NCI-H2029 (cell line): ENCODE data around the gene COX7C.
"Not testable (repeated sequence)": the region's sequence is repeated elsewhere in the genome, so short reads cannot be mapped to it uniquely, and the experiment has no call there.

ENCODE experiments used
- DNase-seq: peaks from one replicate; lab custom pipeline; 2025; lab: John Stamatoyannopoulos, UW

COX7C gene

DNA sequence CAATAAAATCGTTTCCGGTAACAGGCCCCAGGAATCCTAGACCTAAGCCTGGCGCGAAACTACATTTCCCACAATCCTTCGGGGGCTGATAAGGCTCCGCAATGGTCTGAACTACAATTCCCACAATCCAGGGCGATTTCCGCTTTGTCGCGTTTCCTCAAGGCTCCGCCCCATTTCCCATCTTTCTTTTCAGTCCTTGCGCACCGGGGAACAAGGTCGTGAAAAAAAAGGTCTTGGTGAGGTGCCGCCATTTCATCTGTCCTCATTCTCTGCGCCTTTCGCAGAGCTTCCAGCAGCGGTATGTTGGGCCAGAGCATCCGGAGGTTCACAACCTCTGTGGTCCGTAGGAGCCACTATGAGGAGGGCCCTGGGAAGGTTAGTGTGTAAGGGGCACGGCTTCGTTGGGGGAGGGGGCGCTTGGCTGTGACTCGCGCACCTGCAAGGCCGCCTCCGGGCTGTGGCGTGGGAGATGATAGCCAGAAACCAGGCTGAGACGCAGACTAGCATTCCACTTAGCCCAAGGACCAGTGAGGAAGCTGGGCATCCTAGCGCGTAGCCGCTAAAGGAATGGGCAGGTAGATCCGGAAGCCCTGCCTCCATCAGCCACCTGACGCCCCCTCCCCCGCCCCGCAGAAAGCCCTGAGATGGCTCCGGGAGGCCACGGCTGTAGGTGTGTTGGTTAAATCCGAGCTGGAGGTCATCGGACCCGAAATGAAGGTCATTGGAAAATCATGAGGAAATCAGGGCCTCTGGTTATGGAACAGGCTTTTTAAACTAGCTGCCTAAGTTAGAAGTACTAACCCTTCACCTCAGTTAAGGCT is at the start of gene COX7C:
Gene COX7C, plus strand, starts transcription at position 186 of the 821 bp plus-strand sequence. Its CDS starts 115 bp downstream, at position 301.
- DNase-seq: peak; percentile 98

DNA sequence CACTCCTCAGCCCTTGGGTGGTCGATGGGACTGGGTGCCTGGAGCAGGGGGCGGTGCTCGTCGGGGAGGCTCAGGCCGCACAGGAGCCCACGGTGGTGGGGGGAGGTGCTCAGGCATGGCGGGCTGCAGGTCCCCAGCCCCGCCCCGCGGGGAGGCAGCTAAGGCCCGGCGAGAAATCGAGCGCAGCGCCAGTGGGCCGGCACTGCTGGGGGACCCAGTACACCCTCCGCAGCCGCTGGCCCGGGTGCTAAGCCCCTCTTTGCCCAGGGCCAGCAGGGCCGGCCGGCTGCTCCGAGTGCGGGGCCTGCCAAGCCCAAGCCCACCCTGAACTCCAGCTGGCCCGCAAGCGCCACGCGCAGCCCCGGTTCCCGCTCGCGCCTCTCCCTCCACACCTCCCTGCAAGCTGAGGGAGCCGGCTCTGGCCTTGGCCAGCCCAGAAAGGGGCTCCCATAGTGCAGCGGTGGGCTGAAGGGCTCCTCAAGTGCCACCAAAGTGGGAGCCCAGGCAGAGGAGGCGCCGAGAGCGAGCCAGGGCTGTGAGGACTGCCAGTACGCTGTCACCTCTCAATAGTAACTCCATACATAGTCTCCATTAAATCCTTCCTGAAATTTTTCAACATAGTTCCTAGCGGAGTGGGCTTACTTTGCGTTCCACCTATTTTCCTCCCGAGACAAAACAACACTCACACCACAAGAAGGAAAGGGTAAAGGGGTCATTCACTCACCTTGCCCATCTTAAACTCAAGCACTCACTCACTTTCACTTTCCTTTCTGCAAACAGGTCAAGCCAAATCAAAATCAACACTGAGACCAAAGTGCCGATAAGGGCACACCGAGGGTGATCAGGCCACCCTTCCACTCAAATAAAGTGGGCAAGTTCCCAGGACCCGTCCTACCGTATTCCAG is 48.0 kb upstream of the COX7C start:
- peak; percentile 29 for DNase-seq

DNA sequence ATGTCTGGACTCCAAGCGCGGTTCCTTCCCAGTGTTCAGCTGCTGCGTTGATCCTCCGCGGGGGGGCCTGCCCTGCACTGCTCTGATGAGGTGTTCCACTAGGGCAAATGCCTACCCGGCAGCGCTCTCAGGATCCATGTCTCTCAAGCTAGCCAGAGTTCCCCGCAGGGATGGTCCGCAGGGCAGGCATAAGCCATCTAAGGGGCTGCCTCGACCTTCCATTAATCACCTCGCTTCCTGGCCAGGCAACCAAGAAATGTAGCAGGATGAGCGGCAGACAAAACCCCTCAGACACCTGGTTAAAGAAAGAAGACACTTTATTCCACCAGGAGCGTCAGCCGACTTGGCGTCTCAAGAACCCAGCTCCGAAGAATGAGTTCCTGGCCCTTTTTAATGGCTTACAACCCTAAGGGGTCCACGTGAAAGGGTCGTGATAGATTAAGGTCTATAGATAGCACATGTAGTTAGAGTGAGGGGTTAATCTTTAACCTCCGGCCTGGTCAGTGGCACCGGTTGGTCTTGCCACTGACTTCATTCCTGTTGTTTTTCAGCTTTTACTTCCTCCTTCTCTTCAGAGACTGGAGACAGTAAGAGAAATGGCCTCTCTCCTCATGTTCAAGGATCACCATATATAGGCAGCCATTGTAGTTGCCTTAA is 47.2 kb upstream of the COX7C start:
- peak; percentile 75 for DNase-seq

- DNase-seq: not testable (repeated sequence)
These were observed 46.6 kb upstream of the COX7C start for GRCh38 chr5:86571109-86571508.

GRCh38 chr5:86572825-86573517 is 44.8 kb upstream of the COX7C start:
- no peak for DNase-seq

DNA sequence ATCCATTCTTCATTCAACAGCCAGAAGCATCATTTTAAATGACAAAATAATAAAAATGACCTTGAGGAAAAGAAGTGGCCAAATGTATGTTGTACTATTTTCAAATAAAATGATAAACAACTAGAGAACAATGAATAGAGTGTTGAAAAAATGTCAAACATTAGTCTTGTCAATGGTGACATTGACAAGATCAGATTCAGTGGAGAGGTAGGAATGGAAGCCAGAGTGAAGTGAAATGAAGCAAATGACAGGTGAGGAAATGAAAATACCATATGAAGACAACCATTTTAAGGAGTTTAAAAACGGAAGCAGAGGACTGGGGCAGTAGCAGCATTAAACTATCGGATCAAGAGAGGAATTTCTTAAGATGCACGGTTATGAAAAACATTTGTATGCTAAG is 38.2 kb upstream of the COX7C start:
- DNase-seq: no peak

GRCh38 chr5:86596476-86596875 is 21.3 kb upstream of the COX7C start:
- DNase-seq: peak; percentile 2

DNA sequence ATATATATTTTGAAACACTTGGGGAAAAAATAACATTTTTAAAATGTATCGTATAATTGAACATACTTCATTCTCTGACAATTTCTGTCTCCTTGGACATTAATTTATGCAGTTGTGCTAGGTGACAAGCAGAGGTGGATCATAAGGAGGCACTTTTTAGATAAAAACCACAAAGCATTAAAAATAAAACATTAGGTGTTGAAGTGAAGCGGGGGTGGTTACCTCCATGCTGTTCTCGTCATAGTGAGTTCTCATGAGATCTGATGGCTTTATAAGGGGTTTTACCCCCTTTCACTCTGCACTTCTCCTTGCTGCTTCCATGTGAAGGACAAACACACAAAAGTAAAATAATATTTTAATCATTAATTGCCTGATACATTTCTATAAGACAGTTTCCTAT is 11.9 kb upstream of the COX7C start:
- no peak for DNase-seq

- DNase-seq: no peak
These were observed 4.3 kb upstream of the COX7C start for GRCh38 chr5:86613455-86613854.

DNA sequence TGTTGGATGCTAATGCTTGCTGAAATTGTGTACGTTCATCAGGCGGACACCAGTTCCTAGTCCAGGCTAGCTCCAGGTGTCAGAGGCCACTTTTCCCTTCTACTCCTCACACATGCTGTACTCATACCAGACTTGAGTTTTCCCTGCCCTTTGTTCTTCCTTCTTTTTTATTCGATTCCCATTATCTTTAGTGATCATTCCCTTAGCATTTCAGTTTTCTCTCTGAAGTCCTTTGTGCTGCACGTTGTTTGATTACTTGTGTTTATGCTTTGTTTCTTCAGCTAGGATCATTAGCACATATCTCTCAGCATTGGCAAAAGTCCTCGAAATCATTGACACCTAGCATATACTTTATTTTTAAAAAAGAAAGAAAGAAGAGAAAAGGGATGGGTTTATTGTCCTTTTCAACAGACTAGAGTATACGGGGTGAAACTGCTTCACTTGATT is 409 bp upstream of the COX7C start:
- DNase-seq: no peak

GRCh38 chr5:86623785-86624483 is 6.2 kb downstream of the COX7C start:
- DNase-seq: no peak

DNA sequence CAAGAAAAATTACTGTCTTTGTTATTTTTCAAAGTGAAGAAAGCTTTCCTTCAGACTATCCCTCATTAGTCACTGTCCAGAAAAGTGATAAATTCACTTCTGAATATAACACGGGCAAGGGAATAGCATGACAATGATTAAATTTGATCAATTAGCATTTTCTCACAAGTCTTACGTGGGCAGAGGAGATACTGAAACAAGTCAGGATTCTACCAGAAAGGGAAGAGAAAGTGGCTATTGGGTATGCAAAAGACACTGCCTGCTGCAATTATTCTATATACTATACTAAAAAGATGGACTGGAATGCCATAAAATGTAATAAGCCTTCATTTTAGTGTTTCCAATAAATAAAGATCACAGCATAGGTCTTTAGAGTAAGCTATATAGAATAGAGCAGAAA is 7.4 kb downstream of the COX7C start:
- no peak for DNase-seq

- no peak for DNase-seq
These were observed 8.4 kb downstream of the COX7C start for GRCh38 chr5:86626149-86626548.

DNA sequence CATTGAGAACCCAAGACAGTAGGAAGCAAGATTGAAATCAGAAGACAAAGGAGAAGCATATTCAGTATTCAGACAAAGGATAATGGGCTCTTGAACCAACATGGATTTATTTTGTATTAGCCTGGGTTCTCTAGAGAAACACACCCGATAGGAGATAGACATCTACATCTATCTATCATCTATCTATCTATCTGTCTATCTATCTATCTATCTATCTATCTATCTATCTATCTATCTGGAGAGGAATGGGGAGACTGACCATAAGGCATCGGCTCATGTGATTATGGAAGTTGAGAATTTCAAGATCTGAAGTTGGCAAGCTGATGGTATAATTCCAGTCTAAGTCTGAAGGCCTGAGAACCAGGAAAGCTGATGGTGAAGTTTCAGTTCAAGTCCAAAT is 13.4 kb downstream of the COX7C start:
- DNase-seq: no peak

- DNase-seq: no peak
These were observed 23.3 kb downstream of the COX7C start for GRCh38 chr5:86640998-86641397.

DNA sequence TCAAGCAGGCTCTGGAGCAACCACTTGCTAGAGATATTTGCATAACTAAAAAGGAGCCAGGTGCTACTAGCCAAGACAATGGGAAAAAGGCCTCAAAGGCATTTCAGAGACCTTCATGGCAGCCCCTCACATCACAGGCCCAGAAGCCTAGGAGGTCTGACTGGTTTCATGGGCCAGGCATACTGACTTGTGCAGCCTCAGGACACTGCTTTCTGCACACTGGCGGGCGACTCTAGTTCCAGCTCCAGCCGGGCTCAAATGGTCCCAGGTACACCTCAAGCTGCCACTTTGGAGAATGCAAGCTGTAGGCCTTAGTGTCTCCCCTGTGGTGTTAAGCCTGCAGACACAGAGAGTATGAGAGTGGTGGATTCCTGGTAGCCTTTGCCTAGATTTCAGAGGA is 27.1 kb downstream of the COX7C start:
- DNase-seq: no peak

DNA sequence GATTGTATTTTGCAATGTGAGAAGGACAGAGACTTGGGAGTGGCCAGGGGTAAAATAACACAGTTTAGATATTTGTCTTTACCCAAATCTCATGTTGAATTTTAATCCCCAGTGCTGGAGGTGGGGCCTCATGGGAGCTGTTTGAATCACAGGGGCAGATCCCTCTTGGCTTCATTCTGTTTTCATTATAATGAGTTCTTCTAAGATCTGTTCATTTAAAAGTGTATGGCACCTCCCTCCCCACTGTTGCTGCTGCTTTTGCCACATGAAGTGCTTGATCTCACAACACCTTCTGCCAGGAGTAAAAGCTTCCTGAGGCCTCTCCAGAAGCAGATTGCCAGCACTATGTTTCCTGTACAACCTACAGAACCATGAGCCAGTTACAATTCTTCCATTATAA is 28.1 kb downstream of the COX7C start:
- no peak for DNase-seq

DNA sequence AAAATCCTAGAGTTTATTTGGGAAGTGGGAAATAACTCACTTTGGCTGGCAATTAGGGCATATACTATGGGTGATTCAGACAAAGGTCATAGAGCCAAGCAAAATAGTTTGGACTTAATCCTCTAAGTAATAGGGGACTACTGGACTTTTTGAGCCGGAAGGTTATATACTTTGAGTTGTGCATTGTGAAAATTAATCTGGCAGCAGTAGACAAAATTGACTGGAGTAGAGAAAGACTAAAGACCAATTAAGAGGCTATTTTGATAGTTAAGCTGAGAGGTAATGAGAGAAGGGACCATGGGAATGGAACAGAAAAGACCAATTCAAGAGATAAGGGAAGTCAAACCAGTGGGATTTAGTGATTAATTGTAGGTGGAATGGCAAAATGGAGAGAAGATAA is 28.9 kb downstream of the COX7C start:
- DNase-seq: no peak

GRCh38 chr5:86649832-86650505 is 32.2 kb downstream of the COX7C start:
- DNase-seq: no peak

- not testable (repeated sequence) for DNase-seq
These were observed 43.0 kb downstream of the COX7C start for GRCh38 chr5:86660771-86661170.

GRCh38 chr5:86664173-86664572 is 46.4 kb downstream of the COX7C start:
- no peak for DNase-seq
